Left forelimb (tissue), 1 donor: Measurements from ENCODE around the gene FASTKD2.
A peak's percentile ranks its signal among the peaks of the same experiment; 100 is the strongest.
"Not testable (repeated sequence)": the region's sequence is repeated elsewhere in the genome, so short reads cannot be mapped to it uniquely, and the experiment has no call there.

Experiments
- DNase-seq: peaks from one replicate; pipeline ENCODE4 v3.0.0-alpha.2; 2018; ENCODE audit warnings: low spot score

FASTKD2 gene

GRCh38 chr2:206790311-206790935, 25.0 kb downstream of the FASTKD2 start:
- no peak for DNase-seq

GRCh38 chr2:206792645-206793044, 27.2 kb downstream of the FASTKD2 start:
- no peak for DNase-seq

- DNase-seq: no peak
These were observed 32.0 kb downstream of the FASTKD2 start for GRCh38 chr2:206797376-206797775.

- no peak for DNase-seq
These were observed 32.6 kb downstream of the FASTKD2 start for GRCh38 chr2:206798000-206798399.

GRCh38 chr2:206799083-206799482, 33.7 kb downstream of the FASTKD2 start:
- no peak for DNase-seq

GRCh38 chr2:206800506-206801417, 35.4 kb downstream of the FASTKD2 start:
- DNase-seq: peak; percentile 82

GRCh38 chr2:206801418-206802189, 36.2 kb downstream of the FASTKD2 start:
- no peak for DNase-seq

GRCh38 chr2:206802654-206803514, 37.5 kb downstream of the FASTKD2 start:
- no peak for DNase-seq

GRCh38 chr2:206804326-206804725, 38.9 kb downstream of the FASTKD2 start:
- no peak for DNase-seq

- DNase-seq: no peak
These were observed 40.6 kb downstream of the FASTKD2 start for GRCh38 chr2:206805887-206806607.

- not testable (repeated sequence) for DNase-seq
These were observed 42.2 kb downstream of the FASTKD2 start for GRCh38 chr2:206807624-206808023.

GRCh38 chr2:206812471-206812870, 47.1 kb downstream of the FASTKD2 start:
- not testable (repeated sequence) for DNase-seq

GRCh38 chr2:206814498-206814897, 49.1 kb downstream of the FASTKD2 start:
- no peak for DNase-seq

- no peak for DNase-seq
These were observed 55.4 kb downstream of the FASTKD2 start for GRCh38 chr2:206820807-206821206.

GRCh38 chr2:206823178-206823577, 57.8 kb downstream of the FASTKD2 start:
- DNase-seq: no peak

- no peak for DNase-seq
These were observed 58.7 kb downstream of the FASTKD2 start for GRCh38 chr2:206824087-206824618.

- no peak for DNase-seq
These were observed 59.6 kb downstream of the FASTKD2 start for GRCh38 chr2:206824993-206825392.

GRCh38 chr2:206831442-206831995, 66.1 kb downstream of the FASTKD2 start:
- no peak for DNase-seq

- no peak for DNase-seq
These were observed 67.5 kb downstream of the FASTKD2 start for GRCh38 chr2:206832873-206833272.

- DNase-seq: no peak
These were observed 67.9 kb downstream of the FASTKD2 start for GRCh38 chr2:206833291-206833690.
